Measurements from ENCODE around the gene RNF144B.

DNA sequence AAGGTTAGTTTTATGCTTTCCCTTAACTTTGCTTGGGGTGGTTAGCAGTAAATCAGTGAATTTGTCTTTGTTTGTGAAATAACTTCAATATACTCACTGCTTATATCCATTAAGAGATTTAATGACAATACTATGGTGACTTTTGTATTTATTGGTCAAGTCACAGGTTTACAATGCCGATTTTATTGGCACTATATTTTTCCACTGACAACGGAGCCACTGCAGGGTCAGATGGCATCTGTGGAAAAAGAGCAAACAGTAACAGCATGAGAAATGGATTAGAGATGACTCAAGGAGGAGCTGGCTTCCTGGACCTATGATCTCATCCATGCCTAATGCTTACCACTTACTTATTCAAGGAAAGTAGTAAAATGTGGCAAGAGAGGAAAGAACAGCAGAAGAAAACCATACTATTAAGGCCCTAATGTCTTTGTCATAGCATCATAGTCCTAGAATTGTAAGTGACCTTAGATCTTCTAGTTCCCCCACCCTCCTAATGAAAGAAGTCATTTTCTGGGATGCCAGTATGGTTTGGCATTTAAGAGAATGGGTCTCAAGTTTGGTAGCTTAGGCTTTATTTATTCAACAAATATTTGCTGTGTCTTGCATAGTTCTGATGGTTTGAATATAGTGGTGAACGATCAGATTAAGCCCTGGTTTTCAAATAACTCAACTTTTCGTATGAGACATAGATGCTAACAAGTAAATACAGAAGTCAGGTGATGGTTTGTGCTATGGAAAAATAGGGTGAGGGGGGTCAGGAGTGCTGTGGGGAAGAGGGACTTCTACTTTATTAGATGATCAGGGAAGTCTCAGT lies 18.5 kb downstream of the RNF144B start:
- TF ChIP-seq, protein P1, sequence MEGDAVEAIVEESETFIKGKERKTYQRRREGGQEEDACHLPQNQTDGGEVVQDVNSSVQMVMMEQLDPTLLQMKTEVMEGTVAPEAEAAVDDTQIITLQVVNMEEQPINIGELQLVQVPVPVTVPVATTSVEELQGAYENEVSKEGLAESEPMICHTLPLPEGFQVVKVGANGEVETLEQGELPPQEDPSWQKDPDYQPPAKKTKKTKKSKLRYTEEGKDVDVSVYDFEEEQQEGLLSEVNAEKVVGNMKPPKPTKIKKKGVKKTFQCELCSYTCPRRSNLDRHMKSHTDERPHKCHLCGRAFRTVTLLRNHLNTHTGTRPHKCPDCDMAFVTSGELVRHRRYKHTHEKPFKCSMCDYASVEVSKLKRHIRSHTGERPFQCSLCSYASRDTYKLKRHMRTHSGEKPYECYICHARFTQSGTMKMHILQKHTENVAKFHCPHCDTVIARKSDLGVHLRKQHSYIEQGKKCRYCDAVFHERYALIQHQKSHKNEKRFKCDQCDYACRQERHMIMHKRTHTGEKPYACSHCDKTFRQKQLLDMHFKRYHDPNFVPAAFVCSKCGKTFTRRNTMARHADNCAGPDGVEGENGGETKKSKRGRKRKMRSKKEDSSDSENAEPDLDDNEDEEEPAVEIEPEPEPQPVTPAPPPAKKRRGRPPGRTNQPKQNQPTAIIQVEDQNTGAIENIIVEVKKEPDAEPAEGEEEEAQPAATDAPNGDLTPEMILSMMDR (IDR thresholded peaks at IDR 0.05): no peak
- TF ChIP-seq CEBPB (IDR thresholded peaks at IDR 0.05) (no peak), PHF8 (IDR thresholded peaks at IDR 0.05; ENCODE audit: borderline replicate concordance, low read depth) (no peak), MAFK (IDR thresholded peaks at IDR 0.05; ENCODE audit: partially characterized antibody) (no peak)
